ENCODE results near the gene RASL11B.
"Not testable (repeated sequence)": the region's sequence is repeated elsewhere in the genome, so short reads cannot be mapped to it uniquely, and the experiment has no call there.

The RASL11B gene

GRCh38 chr4:52861879-52862616 is at the start of gene RASL11B:
RASL11B (plus strand) TSS chr4:52862317; CDS start chr4:52862508, 191 bp downstream.
- Mint-ChIP-seq H3K9me3 (peaks cover 4% of the 10 kb centered on the region), H3K4me1 (peaks cover 11% of the 10 kb centered on the region), H3K27ac (no peak within 1 kb of the TSS), H3K4me3 (peak within 1 kb of the TSS; percentile 60), H3K36me3 (no peaks in the 10 kb centered on the region)
- ATAC-seq (peak; percentile 96), DNase-seq (ENCODE audit: low spot score in 2 of 2) (peak; percentile 73 to 87)

- Mint-ChIP-seq H3K27ac (no peak overlapping the region), H3K9me3 (no peaks in the 10 kb centered on the region), H3K36me3 (no peaks in the 10 kb centered on the region)
Measured at GRCh38 chr4:52813546-52813945, 48.6 kb upstream of the RASL11B start.

GRCh38 chr4:52822583-52822971 is 39.5 kb upstream of the RASL11B start:
- Mint-ChIP-seq H3K9me3 (peaks cover 4% of the 10 kb centered on the region), H3K36me3 (no peaks in the 10 kb centered on the region), H3K4me1 (peaks cover 35% of the 10 kb centered on the region), H3K27ac (peak overlapping the region; percentile 89), H3K4me3 (peak overlapping the region; percentile 36)
- ATAC-seq: no peak
- no peak for DNase-seq (ENCODE audit: low spot score in 2 of 2)

More at GRCh38 chr4:52813546-52813945, 48.6 kb upstream of the RASL11B start:
- peak in 1 of 2 donors; percentile 25 for DNase-seq (ENCODE audit: low spot score in 2 of 2)
- no peak overlapping the region for H3K4me3 Mint-ChIP-seq
- H3K4me1 Mint-ChIP-seq: no peaks in the 10 kb centered on the region
- no peak for ATAC-seq

- H3K9me3 Mint-ChIP-seq: peaks cover 4% of the 10 kb centered on the region
- H3K4me1 Mint-ChIP-seq: peaks cover 35% of the 10 kb centered on the region
- peak overlapping the region; percentile 89 for H3K27ac Mint-ChIP-seq
- ATAC-seq (peak; percentile 91), DNase-seq (ENCODE audit: low spot score in 2 of 2) (peak in 1 of 2 donors; percentile 53)
- no peaks in the 10 kb centered on the region for H3K36me3 Mint-ChIP-seq
- H3K4me3 Mint-ChIP-seq: peak overlapping the region; percentile 36
Measured at GRCh38 chr4:52822972-52823701, 39.0 kb upstream of the RASL11B start.

- Mint-ChIP-seq H3K4me1 (peaks cover 35% of the 10 kb centered on the region), H3K4me3 (no peak overlapping the region), H3K27ac (peak overlapping the region; percentile 89), H3K36me3 (no peaks in the 10 kb centered on the region), H3K9me3 (peaks cover 4% of the 10 kb centered on the region)
- ATAC-seq (no peak), DNase-seq (ENCODE audit: low spot score in 2 of 2) (peak in 1 of 2 donors; percentile 48)
Measured at GRCh38 chr4:52823702-52824092, 38.4 kb upstream of the RASL11B start.

GRCh38 chr4:52824270-52824602 is 37.9 kb upstream of the RASL11B start:
- H3K27ac Mint-ChIP-seq: peak overlapping the region; percentile 89
- DNase-seq (ENCODE audit: low spot score in 2 of 2): peak in 1 of 2 donors; percentile 37
- ATAC-seq: no peak
- H3K36me3 Mint-ChIP-seq: no peaks in the 10 kb centered on the region
- no peak overlapping the region for H3K4me3 Mint-ChIP-seq
- peaks cover 4% of the 10 kb centered on the region for H3K9me3 Mint-ChIP-seq
- H3K4me1 Mint-ChIP-seq: peaks cover 35% of the 10 kb centered on the region

- Mint-ChIP-seq H3K4me3 (no peak overlapping the region), H3K9me3 (peaks cover 4% of the 10 kb centered on the region), H3K36me3 (no peaks in the 10 kb centered on the region), H3K4me1 (peaks cover 35% of the 10 kb centered on the region), H3K27ac (peak overlapping the region; percentile 61)
- ATAC-seq (no peak), DNase-seq (ENCODE audit: low spot score in 2 of 2) (peak in 1 of 2 donors; percentile 46)
Measured at GRCh38 chr4:52824603-52825459, 37.3 kb upstream of the RASL11B start.

- peaks cover 35% of the 10 kb centered on the region for H3K4me1 Mint-ChIP-seq
- H3K27ac Mint-ChIP-seq: peak overlapping the region; percentile 61
- DNase-seq (ENCODE audit: low spot score in 2 of 2): peak in 1 of 2 donors; percentile 36
- no peak for ATAC-seq
- H3K36me3 Mint-ChIP-seq: no peaks in the 10 kb centered on the region
- H3K9me3 Mint-ChIP-seq: peaks cover 4% of the 10 kb centered on the region
- no peak overlapping the region for H3K4me3 Mint-ChIP-seq
Measured at GRCh38 chr4:52825460-52826090, 36.5 kb upstream of the RASL11B start.

- DNase-seq (ENCODE audit: low spot score in 2 of 2) (no peak), ATAC-seq (no peak)
- no peak overlapping the region for H3K27ac Mint-ChIP-seq
- no peak overlapping the region for H3K4me3 Mint-ChIP-seq
- H3K4me1 Mint-ChIP-seq: no peaks in the 10 kb centered on the region
- no peaks in the 10 kb centered on the region for H3K36me3 Mint-ChIP-seq
- H3K9me3 Mint-ChIP-seq: no peaks in the 10 kb centered on the region
Measured at GRCh38 chr4:52833941-52834525, 28.1 kb upstream of the RASL11B start.

- not testable (repeated sequence) for H3K36me3 Mint-ChIP-seq; DNase-seq (ENCODE audit: low spot score in 2 of 2); H3K4me3 Mint-ChIP-seq; ATAC-seq; H3K27ac Mint-ChIP-seq; H3K9me3 Mint-ChIP-seq; H3K4me1 Mint-ChIP-seq
Measured at GRCh38 chr4:52834641-52835456, 27.3 kb upstream of the RASL11B start.

GRCh38 chr4:52836120-52836519 is 26.0 kb upstream of the RASL11B start:
- no peak overlapping the region for H3K4me3 Mint-ChIP-seq

GRCh38 chr4:52836678-52837077 is 25.4 kb upstream of the RASL11B start:
- H3K4me1 Mint-ChIP-seq: no peaks in the 10 kb centered on the region
- no peak overlapping the region for H3K27ac Mint-ChIP-seq
- no peaks in the 10 kb centered on the region for H3K36me3 Mint-ChIP-seq
- DNase-seq (ENCODE audit: low spot score in 2 of 2): no peak
- H3K9me3 Mint-ChIP-seq: no peaks in the 10 kb centered on the region
- no peak for ATAC-seq
- no peak overlapping the region for H3K4me3 Mint-ChIP-seq

More at GRCh38 chr4:52836120-52836519, 26.0 kb upstream of the RASL11B start:
- Mint-ChIP-seq H3K9me3 (no peaks in the 10 kb centered on the region), H3K36me3 (no peaks in the 10 kb centered on the region), H3K27ac (no peak overlapping the region), H3K4me1 (no peaks in the 10 kb centered on the region)
- ATAC-seq (no peak), DNase-seq (ENCODE audit: low spot score in 2 of 2) (no peak)

GRCh38 chr4:52837716-52838558 is 24.2 kb upstream of the RASL11B start:
- no peak for ATAC-seq
- Mint-ChIP-seq H3K4me1 (no peaks in the 10 kb centered on the region), H3K27ac (no peak overlapping the region), H3K36me3 (no peaks in the 10 kb centered on the region), H3K4me3 (no peak overlapping the region), H3K9me3 (no peaks in the 10 kb centered on the region)
- no peak for DNase-seq (ENCODE audit: low spot score in 2 of 2)

All from stimulated activated effector memory CD8-positive, alpha-beta T cell treated with anti-CD3 and anti-CD28 coated beads, Interleukin-12 subunit alpha, Interleukin-12 subunit beta, amount 100 ng/mL, for 72 hours (primary cell).